Esophagus muscularis mucosa (tissue), 4 donors: ENCODE results near the gene RHEB. TPM values are rescaled to one million over a fixed set of nuclear protein-coding genes. Genes with fewer than 3 reads are reported as not detected.

ENCODE experiments used
- DNase-seq: peaks from one replicate; pipeline ENCODE4 v3.0.0-alpha.2; 2017; ENCODE audit errors: extremely low spot score
- H3K27ac ChIP-seq, 4 donors: fragments of 200-600 bp; sonication (generic); replicated peaks in 1 of 4; 1 replicate in 3 of 4; 2 replicates in 1 of 4; pipeline ENCODE4 v1.5.1; 2016 to 2019; ENCODE audit warnings: mild to moderate bottlenecking in 1 of 4
- H3K27me3 ChIP-seq, 4 donors: fragments of 200-600 bp; sonication (generic); one replicate each; pipeline versions ENCODE4 v1.5.1 to v1.6.0; 2016 to 2019
- H3K36me3 ChIP-seq, 4 donors: fragments of 200-600 bp; sonication (generic); one replicate each; pipeline ENCODE4 v1.5.1; 2016 to 2019
- H3K4me1 ChIP-seq, 4 donors: fragments of 200-600 bp; sonication (generic); one replicate each; pipeline ENCODE4 v1.5.1; 2016 to 2019
- H3K4me3 ChIP-seq, 4 donors: fragments of 200-600 bp; sonication (generic); 1 replicate in 2 of 4; 2 replicates in 2 of 4; pipeline ENCODE4 v1.5.1; 2016 to 2019; ENCODE audit warnings: mild to moderate bottlenecking in 4 of 4, moderate library complexity in 1 of 4
- H3K9me3 ChIP-seq, 4 donors: fragments of 200-600 bp; sonication (generic); 1 replicate in 3 of 4; 2 replicates in 1 of 4; pipeline ENCODE4 v1.5.1; 2016 to 2019
- EP300 ChIP-seq: sonication (generic); formaldehyde crosslinking; IDR thresholded peaks from one replicate; pipeline ENCODE4 v1.6.1; 2017; ENCODE audit warnings: antibody characterized with exemption
- POLR2A ChIP-seq: fragments of 450-650 bp; IDR thresholded peaks from one replicate; pipeline ENCODE4 v1.6.1; 2017; ENCODE audit warnings: antibody characterized with exemption, moderate library complexity, mild to moderate bottlenecking, low read depth
- POLR2AphosphoS5 ChIP-seq, 2 donors: sonication (generic); formaldehyde crosslinking; IDR thresholded peaks; one replicate each; pipeline ENCODE4 v1.6.1; 2017; ENCODE audit warnings: antibody characterized with exemption in 2 of 2
- WGBS: methylation state at CpG from one replicate; pipeline ENCODE4 v1.1.5; 2018; 5-methylcytosine and 5-hydroxymethylcytosine counted together
- intact Hi-C: fragments of 100-400 bp; cut with DNase I; formaldehyde crosslinking; loops from one replicate; pipeline ENCODE4 v1.15.1; 2023
- total RNA-seq, 4 donors: library from RNA; depleted of rRNA; stranded (reverse); fragments of >200 nt; gene quantifications; one replicate each; pipeline versions ENCODE4 v1.1.0 to v1.2.1, GENCODE V29; 2016
- TF ChIP-seq, protein P1 (sequence below), 3 experiments: fragments of 200-600 bp in 2 of 3; fragments of 450-650 bp in 1 of 3; sonication (generic) in 2 of 3; IDR thresholded peaks; one replicate each; pipeline ENCODE4 v1.5.1; 2017 to 2019; ENCODE audit warnings: antibody characterized with exemption in 3 of 3, mild to moderate bottlenecking in 2 of 3, moderate library complexity in 1 of 3

Gene RHEB
- total RNA-seq, 4 donors from 2014 or later: 98.5 to 187 (median 163) TPM

GRCh38 chr7:151505836-151506468 lies 13.7 kb downstream of the RHEB start:
- Histone ChIP-seq H3K27me3 (no peaks in the 10 kb centered on the region), H3K4me1 (peaks cover 68 to 96% (median 92%) of the 10 kb centered on the region in 4 donors), H3K4me3 (no peak overlapping the region), H3K9me3 (no peaks in the 10 kb centered on the region), H3K27ac (peak overlapping the region; percentile 47 to 79 (median 60)), H3K36me3 (no peaks in the 10 kb centered on the region)
- intact Hi-C loops: no loop called here
- 95% methylated on average over 4 of the region's 4 CpGs for WGBS
- TF ChIP-seq POLR2AphosphoS5 (IDR thresholded peaks at IDR 0.05) (no peak), POLR2A (no peak), EP300 (no peak)
- TF ChIP-seq, protein P1, sequence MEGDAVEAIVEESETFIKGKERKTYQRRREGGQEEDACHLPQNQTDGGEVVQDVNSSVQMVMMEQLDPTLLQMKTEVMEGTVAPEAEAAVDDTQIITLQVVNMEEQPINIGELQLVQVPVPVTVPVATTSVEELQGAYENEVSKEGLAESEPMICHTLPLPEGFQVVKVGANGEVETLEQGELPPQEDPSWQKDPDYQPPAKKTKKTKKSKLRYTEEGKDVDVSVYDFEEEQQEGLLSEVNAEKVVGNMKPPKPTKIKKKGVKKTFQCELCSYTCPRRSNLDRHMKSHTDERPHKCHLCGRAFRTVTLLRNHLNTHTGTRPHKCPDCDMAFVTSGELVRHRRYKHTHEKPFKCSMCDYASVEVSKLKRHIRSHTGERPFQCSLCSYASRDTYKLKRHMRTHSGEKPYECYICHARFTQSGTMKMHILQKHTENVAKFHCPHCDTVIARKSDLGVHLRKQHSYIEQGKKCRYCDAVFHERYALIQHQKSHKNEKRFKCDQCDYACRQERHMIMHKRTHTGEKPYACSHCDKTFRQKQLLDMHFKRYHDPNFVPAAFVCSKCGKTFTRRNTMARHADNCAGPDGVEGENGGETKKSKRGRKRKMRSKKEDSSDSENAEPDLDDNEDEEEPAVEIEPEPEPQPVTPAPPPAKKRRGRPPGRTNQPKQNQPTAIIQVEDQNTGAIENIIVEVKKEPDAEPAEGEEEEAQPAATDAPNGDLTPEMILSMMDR (IDR thresholded peaks at IDR 0.05): no peak
- no peak for DNase-seq

DNA sequence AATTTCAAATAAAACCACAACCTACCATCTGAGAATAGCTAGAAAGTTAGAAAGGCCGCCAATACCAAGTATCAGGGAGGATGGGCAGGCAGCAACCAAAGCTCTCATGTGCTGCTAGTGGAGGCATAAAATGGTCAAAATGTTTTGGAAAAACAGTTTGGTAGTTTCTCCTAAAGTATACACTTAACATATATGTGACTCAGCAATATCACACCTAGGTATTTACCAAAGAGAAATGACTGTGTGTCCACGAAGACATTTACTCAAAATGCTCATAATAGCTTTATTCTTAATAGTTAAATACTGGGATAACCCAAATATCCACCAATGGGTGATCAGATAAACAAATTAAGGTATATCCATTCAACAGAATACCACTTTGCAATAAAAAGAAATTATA lies 14.3 kb downstream of the RHEB start:
- peak overlapping the region; percentile 47 to 79 (median 60) for H3K27ac ChIP-seq
- no peak for TF ChIP-seq POLR2A
- intact Hi-C loops: no loop called here
- no peaks in the 10 kb centered on the region for H3K9me3 ChIP-seq
- no peak overlapping the region for H3K4me3 ChIP-seq
- no peaks in the 10 kb centered on the region for H3K36me3 ChIP-seq
- DNase-seq: no peak
- no peaks in the 10 kb centered on the region for H3K27me3 ChIP-seq
- WGBS: 94% methylated on average over 2 of the region's 2 CpGs
- peaks cover 63 to 94% (median 88%) of the 10 kb centered on the region in 4 donors for H3K4me1 ChIP-seq

- WGBS: 77% methylated on average over 4 of the region's 4 CpGs
- Histone ChIP-seq H3K9me3 (no peaks in the 10 kb centered on the region), H3K4me3 (no peak overlapping the region), H3K27ac (peak overlapping the region; percentile 52 to 79 (median 67)), H3K27me3 (no peaks in the 10 kb centered on the region), H3K36me3 (no peaks in the 10 kb centered on the region), H3K4me1 (peaks cover 66 to 94% (median 87%) of the 10 kb centered on the region in 4 donors)
- intact Hi-C loops: loop anchor here (5.0 kb wide), 1 partner anchor 43 kb away; no protein-coding TSS in a partner anchor
- no peak for DNase-seq
- TF ChIP-seq, protein P1 (IDR thresholded peaks at IDR 0.05): no peak
- no peak for TF ChIP-seq POLR2A
- no peak for TF ChIP-seq EP300
- TF ChIP-seq POLR2AphosphoS5 (IDR thresholded peaks at IDR 0.05): no peak
Observed at GRCh38 chr7:151504715-151505326, 14.9 kb downstream of the RHEB start.

GRCh38 chr7:151503902-151504714 lies 15.6 kb downstream of the RHEB start:
- H3K36me3 ChIP-seq: no peaks in the 10 kb centered on the region
- H3K27ac ChIP-seq: peak overlapping the region; percentile 44 to 79 (median 68)
- no peaks in the 10 kb centered on the region for H3K9me3 ChIP-seq
- intact Hi-C loops: loop anchor here (5.0 kb wide), 1 partner anchor 42 kb away; no protein-coding TSS in a partner anchor
- H3K4me1 ChIP-seq: peaks cover 61 to 94% (median 87%) of the 10 kb centered on the region in 4 donors
- 70% methylated on average over 7 of the region's 7 CpGs for WGBS
- no peak overlapping the region for H3K4me3 ChIP-seq
- no peaks in the 10 kb centered on the region for H3K27me3 ChIP-seq
- TF ChIP-seq POLR2AphosphoS5 (IDR thresholded peaks at IDR 0.05): peak; percentile 53 to 77
- TF ChIP-seq EP300: no peak
- no peak for DNase-seq

GRCh38 chr7:151501676-151502075 lies 18.0 kb downstream of the RHEB start:
- TF ChIP-seq, protein P1 (IDR thresholded peaks at IDR 0.05): no peak
- TF ChIP-seq POLR2AphosphoS5 (IDR thresholded peaks at IDR 0.05) (no peak), POLR2A (no peak), EP300 (no peak)
- Histone ChIP-seq H3K4me3 (no peak overlapping the region), H3K27me3 (no peaks in the 10 kb centered on the region), H3K4me1 (peaks cover 51 to 94% (median 87%) of the 10 kb centered on the region in 4 donors), H3K9me3 (no peaks in the 10 kb centered on the region), H3K27ac (peak overlapping the region in 2 of 4 donors; percentile 9 to 79), H3K36me3 (no peaks in the 10 kb centered on the region)
- intact Hi-C loops: loop anchor here (5.0 kb wide), 1 partner anchor 39 kb away; no protein-coding TSS in a partner anchor
- no peak for DNase-seq
- 91% methylated on average over 15 of the region's 15 CpGs for WGBS
